CD4-positive, CD25-positive, alpha-beta regulatory T cell (primary cell): ENCODE data around the gene CLDN7. TPM values are rescaled to one million over a fixed set of nuclear protein-coding genes. Genes with fewer than 3 reads are reported as not detected.

Experiments
- ATAC-seq, 2 donors: fragments of 150-1000 bp; cut with Tn5 transposase; one replicate each; pipeline ENCODE4 v1.10.0; 2021; ENCODE audit warnings: low read depth in 2 of 2, moderate number of reproducible peaks in 2 of 2, moderate library complexity in 1 of 2
- DNase-seq, 3 donors: peaks; one replicate each; pipeline versions ENCODE4 v3.0.0 to v3.0.0-alpha.2; 2012 to 2022; ENCODE audit warnings: mixed read lengths in 1 of 3
- H3K27ac ChIP-seq: one replicate; pipeline ENCODE4 v1.7.0; 2013; ENCODE audit warnings: mild to moderate bottlenecking, low read length; ENCODE audit not compliant: insufficient read depth, poor library complexity, severe bottlenecking
- H3K27me3 ChIP-seq: one replicate; pipeline ENCODE4 v1.7.0; 2013; ENCODE audit warnings: low read length; ENCODE audit not compliant: control insufficient read depth, insufficient read depth
- H3K36me3 ChIP-seq: one replicate; pipeline ENCODE4 v1.7.0; 2013; ENCODE audit warnings: mild to moderate bottlenecking, low read length, moderate library complexity; ENCODE audit not compliant: control insufficient read depth, insufficient read depth
- H3K4me1 ChIP-seq: 2 replicates; pipeline ENCODE4 v1.7.0; 2013; ENCODE audit warnings: mild to moderate bottlenecking, low read length; ENCODE audit not compliant: insufficient read depth, control insufficient read depth, poor library complexity, severe bottlenecking
- H3K4me3 ChIP-seq: one replicate; pipeline ENCODE4 v1.7.0; 2013; ENCODE audit warnings: low read depth, mild to moderate bottlenecking, low read length, moderate library complexity
- H3K9me3 ChIP-seq, 2 experiments: 1 replicate in 1 of 2; 2 replicates in 1 of 2; pipeline ENCODE4 v1.7.0; 2013; ENCODE audit warnings: low read length in 2 of 2, mild to moderate bottlenecking in 1 of 2, moderate library complexity in 1 of 2; ENCODE audit not compliant: control insufficient read depth in 2 of 2
- H3K27ac Mint-ChIP-seq, 3 donors: one replicate each; pipeline ENCODE4 v1.8.0; 2020 to 2022; ENCODE audit warnings: mild to moderate bottlenecking in 3 of 3, mixed read lengths in 3 of 3, moderate library complexity in 2 of 3
- H3K27me3 Mint-ChIP-seq: one replicate; pipeline ENCODE4 v1.8.0; 2022; ENCODE audit warnings: mild to moderate bottlenecking, mixed read lengths
- H3K36me3 Mint-ChIP-seq: one replicate; pipeline ENCODE4 v1.8.0; 2020; ENCODE audit warnings: mixed read lengths
- H3K4me1 Mint-ChIP-seq, 4 donors: one replicate each; pipeline ENCODE4 v1.8.0; 2020 to 2022; ENCODE audit warnings: mixed read lengths in 4 of 4, mild to moderate bottlenecking in 1 of 4
- H3K4me3 Mint-ChIP-seq, 4 donors: one replicate each; pipeline ENCODE4 v1.8.0; 2020 to 2022; ENCODE audit warnings: mild to moderate bottlenecking in 4 of 4, mixed read lengths in 4 of 4, moderate library complexity in 3 of 4
- H3K9me3 Mint-ChIP-seq, 7 donors: one replicate each; pipeline ENCODE4 v1.8.0; 2020 to 2022; ENCODE audit warnings: mixed read lengths in 7 of 7, mild to moderate bottlenecking in 3 of 7, moderate library complexity in 2 of 7
- polyA plus RNA-seq, 4 donors: library from polyadenylated mRNA; unstranded; fragments of 300-500 nt; fragmentation: Illumina TruSeq; gene quantifications; one replicate each; pipeline ENCODE4 v1.2.3, GENCODE V29; 2021
- total RNA-seq: library from RNA; stranded (reverse); gene quantifications from one replicate; pipeline ENCODE4 v1.2.3, GENCODE V29; 2022

Gene CLDN7
- total and polyA plus RNA-seq, 5 donors from 2014 or later = 0.55 to 2.0 (median 1.3) TPM; not detected in 1

- ATAC-seq (no peak), DNase-seq (no peak)
- Mint-ChIP-seq H3K4me3 (peak overlapping the region in 3 of 4 donors; percentile 47 to 59 (median 50)), H3K27ac (no peak overlapping the region), H3K4me1 (peaks cover 0 to 31% (median 12%) of the 10 kb centered on the region in 4 donors), H3K36me3 (no peaks in the 10 kb centered on the region), H3K27me3 (peaks cover 55% of the 10 kb centered on the region), H3K9me3 (peaks cover 0 to 1% (median 0%) of the 10 kb centered on the region in 7 donors)
- Histone ChIP-seq H3K27me3 (peaks cover 2% of the 10 kb centered on the region), H3K9me3 (no peaks in the 10 kb centered on the region), H3K4me1 (peaks cover 21% of the 10 kb centered on the region), H3K4me3 (no peak overlapping the region), H3K36me3 (no peaks in the 10 kb centered on the region), H3K27ac (no peak overlapping the region)
Observed at GRCh38 chr17:7282752-7283321, 20.6 kb upstream of the CLDN7 start.

- ATAC-seq (no peak), DNase-seq (no peak)
- H3K4me3 ChIP-seq = no peak overlapping the region
- Mint-ChIP-seq H3K27ac (no peak overlapping the region), H3K4me3 (peak overlapping the region; percentile 46 to 85 (median 70)), H3K36me3 (no peaks in the 10 kb centered on the region), H3K4me1 (peaks cover 0 to 31% (median 12%) of the 10 kb centered on the region in 4 donors), H3K9me3 (peaks cover 0 to 1% (median 0%) of the 10 kb centered on the region in 7 donors), H3K27me3 (peaks cover 53% of the 10 kb centered on the region)
- no peak overlapping the region for H3K27ac ChIP-seq
- H3K4me1 ChIP-seq = peaks cover 21% of the 10 kb centered on the region
- H3K36me3 ChIP-seq = no peaks in the 10 kb centered on the region
- peaks cover 2% of the 10 kb centered on the region for H3K27me3 ChIP-seq
- H3K9me3 ChIP-seq = no peaks in the 10 kb centered on the region
Observed at GRCh38 chr17:7281953-7282751, 19.9 kb upstream of the CLDN7 start.

GRCh38 chr17:7281074-7281952, 19.0 kb upstream of the CLDN7 start, which contains the start of gene SLC2A4:
Gene SLC2A4, plus strand, starts transcription at chr17:7281718. Its CDS starts 217 bp downstream, at chr17:7281935.
- Histone ChIP-seq H3K4me1 (peaks cover 21% of the 10 kb centered on the region), H3K9me3 (no peaks in the 10 kb centered on the region), H3K4me3 (peak within 1 kb of the TSS; percentile 48), H3K36me3 (no peaks in the 10 kb centered on the region), H3K27ac (no peak within 1 kb of the TSS), H3K27me3 (peaks cover 2% of the 10 kb centered on the region)
- Mint-ChIP-seq H3K36me3 (no peaks in the 10 kb centered on the region), H3K9me3 (peaks cover 0 to under 1% (median 0%) of the 10 kb centered on the region in 7 donors), H3K27ac (peak within 1 kb of the TSS in 1 of 3 donors; percentile 73), H3K27me3 (peaks cover 51% of the 10 kb centered on the region), H3K4me3 (peak within 1 kb of the TSS; percentile 82 to 87 (median 86)), H3K4me1 (peaks cover 0 to 31% (median 12%) of the 10 kb centered on the region in 4 donors)
- peak; percentile 46 to 61 for ATAC-seq
- DNase-seq = peak; percentile 60 to 82 (median 71)

- ATAC-seq (peak; percentile 89 to 91), DNase-seq (peak; percentile 76 to 86 (median 85))
- no peaks in the 10 kb centered on the region for H3K9me3 Mint-ChIP-seq
- H3K27me3 Mint-ChIP-seq = peaks cover 49% of the 10 kb centered on the region
- no peak overlapping the region for H3K27ac ChIP-seq
- peak overlapping the region; percentile 48 for H3K4me3 ChIP-seq
- H3K4me3 Mint-ChIP-seq = peak overlapping the region; percentile 82 to 87 (median 86)
- peaks cover 0 to 31% (median 12%) of the 10 kb centered on the region in 4 donors for H3K4me1 Mint-ChIP-seq
- H3K27me3 ChIP-seq = no peaks in the 10 kb centered on the region
- no peaks in the 10 kb centered on the region for H3K36me3 ChIP-seq
- H3K27ac Mint-ChIP-seq = peak overlapping the region in 1 of 3 donors; percentile 73
- H3K9me3 ChIP-seq = no peaks in the 10 kb centered on the region
- H3K4me1 ChIP-seq = peaks cover 21% of the 10 kb centered on the region
- H3K36me3 Mint-ChIP-seq = no peaks in the 10 kb centered on the region
Observed at GRCh38 chr17:7280519-7281073, 18.3 kb upstream of the CLDN7 start.

- no peak overlapping the region for H3K4me3 ChIP-seq
- H3K4me1 Mint-ChIP-seq = peaks cover 0 to 31% (median 12%) of the 10 kb centered on the region in 4 donors
- no peaks in the 10 kb centered on the region for H3K36me3 ChIP-seq
- DNase-seq (no peak), ATAC-seq (no peak)
- no peaks in the 10 kb centered on the region for H3K9me3 Mint-ChIP-seq
- H3K27ac Mint-ChIP-seq = no peak overlapping the region
- H3K27ac ChIP-seq = no peak overlapping the region
- no peaks in the 10 kb centered on the region for H3K27me3 ChIP-seq
- no peaks in the 10 kb centered on the region for H3K9me3 ChIP-seq
- peaks cover 21% of the 10 kb centered on the region for H3K4me1 ChIP-seq
- H3K36me3 Mint-ChIP-seq = no peaks in the 10 kb centered on the region
- peak overlapping the region in 1 of 4 donors; percentile 86 for H3K4me3 Mint-ChIP-seq
- H3K27me3 Mint-ChIP-seq = peaks cover 50% of the 10 kb centered on the region
Observed at GRCh38 chr17:7279448-7279847, 17.2 kb upstream of the CLDN7 start.

- Mint-ChIP-seq H3K4me3 (peak overlapping the region in 1 of 4 donors; percentile 67), H3K4me1 (peaks cover 5 to 24% (median 12%) of the 10 kb centered on the region in 4 donors), H3K27ac (peak overlapping the region in 2 of 3 donors; percentile 20 to 78), H3K27me3 (peaks cover 41% of the 10 kb centered on the region), H3K9me3 (peaks cover 0 to 2% (median 0%) of the 10 kb centered on the region in 7 donors), H3K36me3 (no peaks in the 10 kb centered on the region)
- DNase-seq (no peak), ATAC-seq (no peak)
- Histone ChIP-seq H3K27ac (no peak overlapping the region), H3K27me3 (peaks cover 6% of the 10 kb centered on the region), H3K9me3 (no peaks in the 10 kb centered on the region), H3K4me1 (peaks cover 19% of the 10 kb centered on the region), H3K4me3 (no peak overlapping the region), H3K36me3 (no peaks in the 10 kb centered on the region)
Observed at GRCh38 chr17:7266784-7267183, 4.5 kb upstream of the CLDN7 start.

GRCh38 chr17:7263801-7264078, 1.5 kb upstream of the CLDN7 start:
- DNase-seq (no peak), ATAC-seq (no peak)
- Mint-ChIP-seq H3K4me1 (peaks cover 5 to 32% (median 13%) of the 10 kb centered on the region in 4 donors), H3K36me3 (no peaks in the 10 kb centered on the region), H3K27me3 (peaks cover 33% of the 10 kb centered on the region), H3K27ac (no peak overlapping the region), H3K9me3 (peaks cover 0 to 2% (median 0%) of the 10 kb centered on the region in 7 donors), H3K4me3 (peak overlapping the region; percentile 27 to 90 (median 66))
- H3K4me3 ChIP-seq = no peak overlapping the region
- H3K27ac ChIP-seq = no peak overlapping the region
- peaks cover 5% of the 10 kb centered on the region for H3K36me3 ChIP-seq
- H3K9me3 ChIP-seq = no peaks in the 10 kb centered on the region
- peaks cover 6% of the 10 kb centered on the region for H3K27me3 ChIP-seq
- H3K4me1 ChIP-seq = peaks cover 34% of the 10 kb centered on the region
